ENCODE results near the gene EIF6. TPM values are rescaled to one million over a fixed set of nuclear protein-coding genes. Genes with fewer than 3 reads are reported as not detected.

Gene EIF6
- total RNA-seq, 2 donors from 2014 or later: 127 to 132 TPM

- Histone ChIP-seq H3K4me1 (ENCODE audit: control insufficient read depth, insufficient read depth, low read length) (peaks cover 7% of the 10 kb centered on the region), H3K36me3 (ENCODE audit: control insufficient read depth, insufficient read depth, low read length) (peaks cover 4% of the 10 kb centered on the region), H3K27ac (ENCODE audit: low read depth, low read length) (no peak overlapping the region), H3K9ac (ENCODE audit: extremely low read depth, low read length, poor library complexity, severe bottlenecking) (no peak overlapping the region), H3K4me3 (ENCODE audit: low read length) (no peak overlapping the region), H3K9me3 (ENCODE audit: control insufficient read depth, low read length) (no peaks in the 10 kb centered on the region), H3K27me3 (ENCODE audit: control insufficient read depth, insufficient read depth, low read length, poor library complexity, severe bottlenecking) (no peaks in the 10 kb centered on the region)
- TF ChIP-seq CTCF (conservative IDR thresholded peaks at IDR 0.05): no peak
- DNase-seq: no peak
- Mint-ChIP-seq H3K9me3 (no peaks in the 10 kb centered on the region), H3K27me3 (ENCODE audit: insufficient read depth) (no peaks in the 10 kb centered on the region), H3K4me1 (peaks cover 14% of the 10 kb centered on the region), H3K36me3 (ENCODE audit: low read depth) (peaks cover 7% of the 10 kb centered on the region), H3K27ac (no peak overlapping the region), H3K4me3 (no peak overlapping the region)
- 92 to 96% methylated on average over 2 to 3 of the region's 3 CpGs for WGBS, 2 experiments (ENCODE audit: insufficient coverage in 1 of 2, insufficient read length in 1 of 2)
Observed at GRCh38 chr20:35328095-35328685, 43.6 kb upstream of the EIF6 start.

GRCh38 chr20:35327074-35327976, 42.8 kb upstream of the EIF6 start:
- Histone ChIP-seq H3K27ac (ENCODE audit: low read depth, low read length) (no peak overlapping the region), H3K36me3 (ENCODE audit: control insufficient read depth, insufficient read depth, low read length) (peaks cover 4% of the 10 kb centered on the region), H3K4me1 (ENCODE audit: control insufficient read depth, insufficient read depth, low read length) (peaks cover 7% of the 10 kb centered on the region), H3K9me3 (ENCODE audit: control insufficient read depth, low read length) (no peaks in the 10 kb centered on the region), H3K9ac (ENCODE audit: extremely low read depth, low read length, poor library complexity, severe bottlenecking) (no peak overlapping the region), H3K4me3 (ENCODE audit: low read length) (no peak overlapping the region), H3K27me3 (ENCODE audit: control insufficient read depth, insufficient read depth, low read length, poor library complexity, severe bottlenecking) (no peaks in the 10 kb centered on the region)
- peaks cover 6% of the 10 kb centered on the region for H3K36me3 Mint-ChIP-seq (ENCODE audit: low read depth)
- no peak overlapping the region for H3K4me3 Mint-ChIP-seq
- H3K27me3 Mint-ChIP-seq (ENCODE audit: insufficient read depth): no peaks in the 10 kb centered on the region
- 89% methylated on average over 4 of the region's 4 CpGs for WGBS, 2 experiments (ENCODE audit: insufficient coverage in 1 of 2, insufficient read length in 1 of 2)
- TF ChIP-seq CTCF (conservative IDR thresholded peaks at IDR 0.05): no peak
- no peak overlapping the region for H3K27ac Mint-ChIP-seq
- H3K4me1 Mint-ChIP-seq: peaks cover 14% of the 10 kb centered on the region
- no peaks in the 10 kb centered on the region for H3K9me3 Mint-ChIP-seq
- no peak for DNase-seq

GRCh38 chr20:35326740-35327073, 42.1 kb upstream of the EIF6 start:
- Mint-ChIP-seq H3K4me1 (peaks cover 14% of the 10 kb centered on the region), H3K36me3 (ENCODE audit: low read depth) (peaks cover 6% of the 10 kb centered on the region), H3K27me3 (ENCODE audit: insufficient read depth) (no peaks in the 10 kb centered on the region), H3K9me3 (no peaks in the 10 kb centered on the region), H3K4me3 (no peak overlapping the region), H3K27ac (no peak overlapping the region)
- H3K9ac ChIP-seq (ENCODE audit: extremely low read depth, low read length, poor library complexity, severe bottlenecking): no peak overlapping the region
- DNase-seq: no peak
- H3K4me1 ChIP-seq (ENCODE audit: control insufficient read depth, insufficient read depth, low read length): peaks cover 7% of the 10 kb centered on the region
- H3K27ac ChIP-seq (ENCODE audit: low read depth, low read length): peak overlapping the region; percentile 88
- no peak for TF ChIP-seq CTCF (conservative IDR thresholded peaks at IDR 0.05)
- peaks cover 4% of the 10 kb centered on the region for H3K36me3 ChIP-seq (ENCODE audit: control insufficient read depth, insufficient read depth, low read length)
- H3K9me3 ChIP-seq (ENCODE audit: control insufficient read depth, low read length): no peaks in the 10 kb centered on the region
- 91 to 100% methylated on average over 3 of the region's 3 CpGs for WGBS, 2 experiments (ENCODE audit: insufficient coverage in 1 of 2, insufficient read length in 1 of 2)
- H3K4me3 ChIP-seq (ENCODE audit: low read length): no peak overlapping the region
- H3K27me3 ChIP-seq (ENCODE audit: control insufficient read depth, insufficient read depth, low read length, poor library complexity, severe bottlenecking): no peaks in the 10 kb centered on the region
